H1 (cell line): ENCODE results near the gene ALDOA. TPM values are rescaled to one million over a fixed set of nuclear protein-coding genes. Genes with fewer than 3 reads are reported as not detected.
A peak's percentile ranks its signal among the peaks of the same experiment; 100 is the strongest.

Experiments
- CTCF ChIA-PET: fragments of 300-600 bp; sonication (Branson Sonifier 250); formaldehyde crosslinking; loops from one replicate; lab custom pipeline; 2021; ENCODE audit not compliant: partially characterized antibody; lab: Charles Lee
- POLR2A ChIA-PET: fragments of 300-600 bp; sonication (Branson Sonifier 250); formaldehyde crosslinking; loops from one replicate; lab custom pipeline; 2021; ENCODE audit warnings: inconsistent platforms; ENCODE audit not compliant: partially characterized antibody; lab: Charles Lee
- DNase-seq, 2 experiments: peaks; one replicate each; pipeline versions ENCODE4 v3.0.0 to v3.0.0-alpha.2; 2010 to 2022; ENCODE audit warnings: low spot score in 2 of 2, low read depth in 1 of 2, mixed read lengths in 1 of 2
- FAIRE-seq: peaks from 2 replicates; lab custom pipeline; 2011; peaks lifted over from hg19 to GRCh38; lab: Jason Lieb, UNC
- H2AFZ ChIP-seq: 2 replicates; pipeline ENCODE4 v1.8.1; 2012; ENCODE audit warnings: low read length, inconsistent platforms
- H2AK5ac ChIP-seq: 2 replicates; pipeline ENCODE4 v1.6.1; 2013; ENCODE audit warnings: low read depth, low read length
- H2BK120ac ChIP-seq: replicated peaks from 2 replicates; pipeline ENCODE3; 2013; ENCODE audit warnings: low read depth, low read length, inconsistent platforms
- H2BK12ac ChIP-seq: 2 replicates; pipeline ENCODE4 v1.6.1; 2013; ENCODE audit warnings: low read depth, low read length
- H2BK15ac ChIP-seq: 2 replicates; pipeline ENCODE4 v1.6.1; 2013; ENCODE audit warnings: low read length
- H2BK20ac ChIP-seq: 2 replicates; pipeline ENCODE4 v1.6.1; 2013; ENCODE audit warnings: low read length
- H2BK5ac ChIP-seq: 2 replicates; pipeline ENCODE4 v1.6.1; 2013; ENCODE audit warnings: low read depth, low read length
- H3K14ac ChIP-seq: 2 replicates; pipeline ENCODE4 v1.6.1; 2013; ENCODE audit warnings: inconsistent platforms; ENCODE audit not compliant: insufficient read length
- H3K18ac ChIP-seq: 2 replicates; pipeline ENCODE4 v1.6.1; 2013; ENCODE audit warnings: low read length; ENCODE audit errors: extremely low read depth
- H3K23ac ChIP-seq: 2 replicates; pipeline ENCODE4 v1.6.1; 2013; ENCODE audit warnings: inconsistent platforms; ENCODE audit not compliant: insufficient read length
- H3K23me2 ChIP-seq: 2 replicates; pipeline ENCODE4 v1.6.1; 2013; ENCODE audit warnings: low read depth, low read length
- H3K27ac ChIP-seq: 2 replicates; pipeline ENCODE4 v1.6.1; 2011; ENCODE audit warnings: low read depth, low read length, inconsistent platforms
- H3K27me3 ChIP-seq, 4 experiments: replicated peaks in 1 of 4; 1 replicate in 1 of 4; 2 replicates in 3 of 4; pipeline versions ENCODE4 v1.6.1 to v1.8.1; 2011 to 2013; ENCODE audit warnings: low read length in 3 of 4, mild to moderate bottlenecking in 3 of 4, inconsistent platforms in 2 of 4, mixed read lengths in 2 of 4, moderate library complexity in 1 of 4; ENCODE audit not compliant: control insufficient read depth in 3 of 4, insufficient read depth in 3 of 4; ENCODE audit errors: extremely low read depth in 1 of 4
- H3K36me3 ChIP-seq, 4 experiments: 2 replicates each; pipeline versions ENCODE4 v1.6.1 to v1.8.1; 2011 to 2013; ENCODE audit warnings: mild to moderate bottlenecking in 4 of 4, low read length in 3 of 4, moderate library complexity in 2 of 4, control low read depth in 1 of 4, inconsistent platforms in 1 of 4; ENCODE audit not compliant: insufficient read depth in 4 of 4, control insufficient read depth in 2 of 4
- H3K4ac ChIP-seq: replicated peaks from 2 replicates; pipeline ENCODE3; 2013; ENCODE audit warnings: low read length, low read depth, mixed read lengths, inconsistent platforms; ENCODE audit not compliant: insufficient read length
- H3K4me1 ChIP-seq, 4 experiments: replicated peaks in 1 of 4; 1 replicate in 1 of 4; 2 replicates in 3 of 4; pipeline versions ENCODE4 v1.6.1 to v1.8.1; 2011 to 2013; ENCODE audit warnings: low read length in 3 of 4, inconsistent platforms in 2 of 4, mixed read lengths in 1 of 4; ENCODE audit not compliant: insufficient read depth in 4 of 4, control insufficient read depth in 3 of 4
- H3K4me2 ChIP-seq, 2 experiments: 2 replicates each; pipeline versions ENCODE4 v1.6.1 to v1.8.1; 2011 to 2013; ENCODE audit warnings: low read depth in 2 of 2, low read length in 2 of 2, control low read depth in 1 of 2, inconsistent platforms in 1 of 2, mild to moderate bottlenecking in 1 of 2; ENCODE audit not compliant: insufficient read depth in 1 of 2
- H3K4me3 ChIP-seq, 4 experiments: fragments of 200-600, 300-600 bp in 1 of 4; sonication (generic), shearing (Covaris generic), sonication (Bioruptor Twin) in 1 of 4; 2 replicates each; pipeline versions ENCODE4 v1.5.1 to v1.8.1; 2011 to 2016; ENCODE audit warnings: low read length in 4 of 4, low read depth in 3 of 4, control low read depth in 2 of 4, inconsistent platforms in 2 of 4, mild to moderate bottlenecking in 2 of 4, mixed read lengths in 1 of 4, moderate library complexity in 1 of 4; ENCODE audit not compliant: insufficient read depth in 2 of 4; ENCODE audit errors: extremely low read depth in 1 of 4
- H3K56ac ChIP-seq: replicated peaks from 2 replicates; pipeline ENCODE3; 2013; ENCODE audit warnings: low read depth, mild to moderate bottlenecking, mixed read lengths, low read length, inconsistent platforms; ENCODE audit not compliant: insufficient read length
- H3K79me1 ChIP-seq: 2 replicates; pipeline ENCODE4 v1.6.1; 2013; ENCODE audit warnings: low read depth, low read length, control low read depth
- H3K79me2 ChIP-seq, 2 experiments: 2 replicates each; pipeline versions ENCODE4 v1.6.1 to v1.8.1; 2012 to 2013; ENCODE audit warnings: low read length in 2 of 2, mild to moderate bottlenecking in 2 of 2, inconsistent platforms in 1 of 2; ENCODE audit not compliant: insufficient read depth in 2 of 2, control insufficient read depth in 1 of 2
- H3K9ac ChIP-seq, 4 experiments: replicated peaks in 1 of 4; 1 replicate in 1 of 4; 2 replicates in 3 of 4; pipeline versions ENCODE4 v1.6.1 to v1.8.1; 2011 to 2013; ENCODE audit warnings: low read depth in 3 of 4, low read length in 3 of 4, control low read depth in 2 of 4, mild to moderate bottlenecking in 2 of 4, moderate library complexity in 2 of 4, inconsistent platforms in 1 of 4; ENCODE audit errors: extremely low read depth in 1 of 4
- H3K9me3 ChIP-seq, 2 experiments: 2 replicates each; pipeline versions ENCODE4 v1.6.1 to v1.8.1; 2012 to 2013; ENCODE audit warnings: mild to moderate bottlenecking in 2 of 2, moderate library complexity in 2 of 2, control low read depth in 1 of 2, inconsistent platforms in 1 of 2, low read depth in 1 of 2, low read length in 1 of 2, mixed read lengths in 1 of 2; ENCODE audit not compliant: insufficient read depth in 2 of 2
- H4K20me1 ChIP-seq, 2 experiments: replicated peaks in 1 of 2; 2 replicates each; pipeline versions ENCODE3 to v1.8.1; 2011 to 2013; ENCODE audit warnings: inconsistent platforms in 2 of 2, low read length in 2 of 2, mild to moderate bottlenecking in 1 of 2; ENCODE audit not compliant: insufficient read depth in 2 of 2, control insufficient read depth in 1 of 2
- H4K5ac ChIP-seq: 2 replicates; pipeline ENCODE4 v1.6.1; 2013; ENCODE audit warnings: low read length, low read depth, mixed read lengths, inconsistent platforms; ENCODE audit not compliant: insufficient read length
- H4K8ac ChIP-seq: 2 replicates; pipeline ENCODE4 v1.8.0; 2013; ENCODE audit warnings: mild to moderate bottlenecking, moderate library complexity, low read length, inconsistent platforms; ENCODE audit not compliant: insufficient read depth; ENCODE audit errors: extremely low read depth
- H4K91ac ChIP-seq: replicated peaks from 2 replicates; pipeline ENCODE3; 2013; ENCODE audit warnings: low read length, mixed read lengths, inconsistent platforms; ENCODE audit not compliant: insufficient read length
- CHD2 ChIP-seq: IDR thresholded peaks from 2 replicates; pipeline ENCODE4 v1.6.1; 2012; ENCODE audit warnings: low read length, improper control_type of control experiment
- TAF1 ChIP-seq: IDR thresholded peaks from 2 replicates; pipeline ENCODE4 v1.6.1; 2011; ENCODE audit warnings: mild to moderate bottlenecking, low read depth, low read length
- WGBS, 2 experiments: shearing (Covaris generic) in 1 of 2; methylation state at CpG; one replicate each; pipeline versions ENCODE4 v1.1.6 to v1.1.7; 2013 to 2015; ENCODE audit warnings: low lambda C conversion rate in 2 of 2, mixed read lengths in 2 of 2, inconsistent platforms in 1 of 2, low coverage in 1 of 2, missing lambda C conversion rate in 1 of 2; ENCODE audit not compliant: insufficient replicate concordance in 2 of 2, insufficient coverage in 1 of 2, insufficient read length in 1 of 2; ENCODE audit errors: extremely low coverage in 1 of 2, missing lambda C conversion rate in 1 of 2; 5-methylcytosine and 5-hydroxymethylcytosine counted together
- polyA plus RNA-seq, 7 experiments: library from polyadenylated mRNA; depleted of rRNA in 3 of 7; stranded (reverse) in 5 of 7; unstranded in 2 of 7; fragments of >200 nt in 5 of 7; fragments of 200-250 nt in 2 of 7; gene quantifications; 1 replicate in 5 of 7; 2 replicates in 1 of 7; 4 replicates in 1 of 7; pipeline versions ENCODE4 v1.2.1 to v1.2.3, GENCODE V29; 2011 to 2013; ENCODE audit warnings: missing spikeins in 2 of 7, mixed read lengths in 2 of 7
- total RNA-seq: library from RNA; stranded (reverse); fragmentation: NEBNext Ultra II Directional; extraction: Animal tissue kit (Norgen Biotek cat#: 25700); gene quantifications from 2 replicates; pipeline ENCODE4 v1.2.1, GENCODE V29; 2021

Gene ALDOA
- total and polyA plus RNA-seq, 2 of the 8 experiments (the other 6 are each of a cell fraction or from before 2014, with no cell fraction given), result 1,072 to 1,083 TPM

GRCh38 chr16:30030011-30030685 is 35.4 kb upstream of the ALDOA start:
- Histone ChIP-seq H3K79me2 (no peaks in the 10 kb centered on the region), H3K36me3 (peaks cover 0 to 7% (median under 1%) of the 10 kb centered on the region in 4 experiments; a peak in 2 of 8 replicates), H2BK20ac (no peak overlapping the region), H3K18ac (peak overlapping the region; percentile 97), H3K56ac (no peak overlapping the region), H4K91ac (peak overlapping the region; percentile 52), H3K4me3 (peak overlapping the region; percentile 46 to 90 (median 55)), H3K14ac (peak overlapping the region; percentile 37), H3K9me3 (no peaks in the 10 kb centered on the region), H2BK5ac (peak overlapping the region; percentile 44; the same call in 1 of the 2 replicates), H2AFZ (peak overlapping the region; percentile 50; the same call in 1 of the 2 replicates), H3K23me2 (peaks cover 10% of the 10 kb centered on the region; the same call in 1 of the 2 replicates), H3K9ac (peak overlapping the region in 3 of 4 experiments; percentile 25 to 58 (median 52); a peak in 3 of 7 replicates), H3K4me2 (peak overlapping the region; percentile 84 to 96), H4K8ac (peak overlapping the region; percentile 78), H3K27ac (no peak overlapping the region), H3K79me1 (peaks cover 5% of the 10 kb centered on the region; the same call in 1 of the 2 replicates), H2BK120ac (no peak overlapping the region), H3K23ac (no peak overlapping the region), H2BK15ac (no peak overlapping the region), H3K27me3 (peaks cover 0 to 14% (median 5%) of the 10 kb centered on the region in 4 experiments; a peak in 2 of 7 replicates), H4K5ac (peak overlapping the region; percentile 81), H2AK5ac (no peak overlapping the region), H2BK12ac (no peak overlapping the region), H4K20me1 (peaks cover 12 to 16% of the 10 kb centered on the region in 2 experiments), H3K4ac (peak overlapping the region; percentile 65), H3K4me1 (peaks cover 0 to 26% (median 19%) of the 10 kb centered on the region in 4 experiments; a peak in 6 of 7 replicates)
- ChIA-PET POLR2A (interaction anchor here (1.3 to 4.2 kb wide), 5 partner anchors 19 to 320 kb away, joined by 4 to 25 read pairs (median 6); partner anchors contain the start of genes ALDOA and DOC2A), CTCF (interaction anchor here (0.8 to 3.0 kb wide), 6 partner anchors 24 to 213 kb away, joined by 3 to 13 read pairs (median 8); partner anchors contain the start of genes ASPHD1, PAGR1, SEZ6L2 and TAOK2)
- no peak for FAIRE-seq
- 13% methylated on average over 17 of the region's 23 CpGs; no CpG with 5 or more reads in 1 of the 2 experiments for WGBS, 2 experiments
- no peak for DNase-seq
- TF ChIP-seq TAF1 (0 out of 2 replicates have a peak, but pooled peaks have one; percentile 6), CHD2 (no peak)
